DND-41 (cell line): ENCODE results near the gene RAMP3.

Source experiments
- EZH2 ChIP-seq: IDR thresholded peaks from 3 replicates; pipeline ENCODE4 v1.6.1; 2012; ENCODE audit warnings: borderline replicate concordance, low read depth, mild to moderate bottlenecking, moderate library complexity, low read length, inconsistent platforms; ENCODE audit not compliant: severe bottlenecking
- TF ChIP-seq, protein P1 (sequence below): IDR thresholded peaks from 2 replicates; pipeline ENCODE4 v1.5.1; 2012; ENCODE audit warnings: borderline replicate concordance, low read length, moderate library complexity, mild to moderate bottlenecking; ENCODE audit not compliant: poor library complexity, severe bottlenecking; ENCODE audit errors: extremely low read depth

DNA sequence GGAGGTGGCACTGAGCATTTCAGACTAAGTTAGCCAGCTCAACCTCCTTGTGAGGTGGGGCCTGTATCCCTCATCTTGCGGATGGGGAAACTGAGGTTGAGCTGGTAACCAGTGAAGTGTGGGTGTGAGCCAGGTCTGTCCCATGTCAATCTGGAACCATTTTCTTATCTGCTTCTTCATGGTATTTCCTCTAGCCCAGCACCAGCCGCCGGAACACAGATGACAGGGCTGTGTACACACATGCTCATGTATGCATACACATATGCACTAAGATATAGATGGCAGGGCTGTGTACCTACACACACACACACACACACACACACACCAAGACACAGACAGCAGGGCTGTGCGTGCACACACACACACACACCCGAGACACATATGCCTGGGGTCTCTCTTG is 18.5 kb downstream of the RAMP3 start:
- TF ChIP-seq, protein P1, sequence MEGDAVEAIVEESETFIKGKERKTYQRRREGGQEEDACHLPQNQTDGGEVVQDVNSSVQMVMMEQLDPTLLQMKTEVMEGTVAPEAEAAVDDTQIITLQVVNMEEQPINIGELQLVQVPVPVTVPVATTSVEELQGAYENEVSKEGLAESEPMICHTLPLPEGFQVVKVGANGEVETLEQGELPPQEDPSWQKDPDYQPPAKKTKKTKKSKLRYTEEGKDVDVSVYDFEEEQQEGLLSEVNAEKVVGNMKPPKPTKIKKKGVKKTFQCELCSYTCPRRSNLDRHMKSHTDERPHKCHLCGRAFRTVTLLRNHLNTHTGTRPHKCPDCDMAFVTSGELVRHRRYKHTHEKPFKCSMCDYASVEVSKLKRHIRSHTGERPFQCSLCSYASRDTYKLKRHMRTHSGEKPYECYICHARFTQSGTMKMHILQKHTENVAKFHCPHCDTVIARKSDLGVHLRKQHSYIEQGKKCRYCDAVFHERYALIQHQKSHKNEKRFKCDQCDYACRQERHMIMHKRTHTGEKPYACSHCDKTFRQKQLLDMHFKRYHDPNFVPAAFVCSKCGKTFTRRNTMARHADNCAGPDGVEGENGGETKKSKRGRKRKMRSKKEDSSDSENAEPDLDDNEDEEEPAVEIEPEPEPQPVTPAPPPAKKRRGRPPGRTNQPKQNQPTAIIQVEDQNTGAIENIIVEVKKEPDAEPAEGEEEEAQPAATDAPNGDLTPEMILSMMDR = no peak
- TF ChIP-seq EZH2 = no peak
